SK-N-SH treated with all-trans-retinoic acid at 6 μM for 48 hours (cell line): ENCODE data around the gene MS4A14.

ENCODE experiments used
- ESRRG ChIP-seq: fragments of 250-450 bp; sonication (Bioruptor Pico); IDR thresholded peaks from 2 replicates; pipeline ENCODE4 v1.6.1; 2021; ENCODE audit warnings: mild to moderate bottlenecking
- GLIS3 ChIP-seq: fragments of 250-450 bp; sonication (Bioruptor Pico); IDR thresholded peaks from 2 replicates; pipeline ENCODE4 v1.5.0; 2020; ENCODE audit warnings: mild to moderate bottlenecking, moderate library complexity
- ISL1 ChIP-seq: fragments of 250-450 bp; sonication (Bioruptor Pico); IDR thresholded peaks from 2 replicates; pipeline ENCODE4 v2.1.2; 2022; ENCODE audit warnings: mild to moderate bottlenecking, moderate library complexity
- PATZ1 ChIP-seq: fragments of 250-450 bp; sonication (Bioruptor Pico); IDR thresholded peaks from 2 replicates; pipeline ENCODE4 v1.8.0; 2020; ENCODE audit warnings: mild to moderate bottlenecking, moderate library complexity, borderline replicate concordance
- PPARA ChIP-seq: fragments of 250-450 bp; sonication (Bioruptor Pico); IDR thresholded peaks from 2 replicates; pipeline ENCODE4 v1.5.0; 2020; ENCODE audit warnings: mild to moderate bottlenecking, borderline replicate concordance
- RARB ChIP-seq: fragments of 250-450 bp; sonication (Bioruptor Pico); IDR thresholded peaks from 2 replicates; pipeline ENCODE4 v1.8.0; 2021; ENCODE audit warnings: mild to moderate bottlenecking, moderate library complexity
- TCF4 ChIP-seq: fragments of 250-450 bp; sonication (Bioruptor Pico); IDR thresholded peaks from 2 replicates; pipeline ENCODE4 v1.8.0; 2021; ENCODE audit warnings: mild to moderate bottlenecking, moderate library complexity, borderline replicate concordance
- TSHZ2 ChIP-seq: fragments of 250-450 bp; sonication (Bioruptor Pico); IDR thresholded peaks from 2 replicates; pipeline ENCODE4 v1.5.0; 2020; ENCODE audit warnings: mild to moderate bottlenecking, moderate library complexity
- ZC3H10 ChIP-seq: fragments of 250-450 bp; sonication (Bioruptor Pico); IDR thresholded peaks from 2 replicates; pipeline ENCODE4 v1.5.1; 2021; ENCODE audit warnings: mild to moderate bottlenecking, moderate library complexity
- ZFP3 ChIP-seq: fragments of 250-450 bp; sonication (Bioruptor Pico); IDR thresholded peaks from 2 replicates; pipeline ENCODE4 v1.5.0; 2020; ENCODE audit warnings: mild to moderate bottlenecking, moderate library complexity

- no peak for TF ChIP-seq TSHZ2
- no peak for TF ChIP-seq ZFP3 (CRISPR knock-in tag)
- no peak for TF ChIP-seq PATZ1 (CRISPR knock-in tag)
- TF ChIP-seq ZC3H10 (CRISPR knock-in tag), result no peak
- no peak for TF ChIP-seq RARB (CRISPR knock-in tag)
- no peak for TF ChIP-seq TCF4 (CRISPR knock-in tag)
- no peak for TF ChIP-seq GLIS3 (CRISPR knock-in tag)
- no peak for TF ChIP-seq ISL1 (CRISPR knock-in tag)
- no peak for TF ChIP-seq PPARA (CRISPR knock-in tag)
- no peak for TF ChIP-seq ESRRG
These were observed 1.4 kb upstream of the MS4A14 start for GRCh38 chr11:60394666-60395380.
